Measurements from ENCODE around the gene HGFAC. TPM values are rescaled to one million over a fixed set of nuclear protein-coding genes. Genes with fewer than 3 reads are reported as not detected.

The HGFAC gene
- total and polyA plus RNA-seq, 2 of the 13 experiments (the other 11 are each of a cell fraction or from before 2014, with no cell fraction given), result 8.5 to 63.6 TPM

- TF ChIP-seq HMGXB3 (CRISPR knock-in tag; IDR thresholded peaks at IDR 0.05; ENCODE audit: borderline replicate concordance), result no peak
- TF ChIP-seq E2F2 (CRISPR knock-in tag; IDR thresholded peaks at IDR 0.05; ENCODE audit: borderline replicate concordance), result no peak
- TF ChIP-seq SOX6 (IDR thresholded peaks at IDR 0.05), result no peak
- peak; percentile 65 for TF ChIP-seq SOX6 (CRISPR knock-in tag; IDR thresholded peaks at IDR 0.05)
- no peak for TF ChIP-seq ZNF496 (CRISPR knock-in tag; IDR thresholded peaks at IDR 0.05; ENCODE audit: insufficient replicate concordance)
- TF ChIP-seq ZNF121 (CRISPR knock-in tag; IDR thresholded peaks at IDR 0.05), result peak; percentile 49; the same call in 1 of the 2 replicates
- 0 out of 2 replicates have a peak, but pooled peaks have one; percentile 36 for TF ChIP-seq HES4 (CRISPR knock-in tag; IDR thresholded peaks at IDR 0.05; ENCODE audit: borderline replicate concordance)
- TF ChIP-seq ZSCAN20 (CRISPR knock-in tag; IDR thresholded peaks at IDR 0.05; ENCODE audit: borderline replicate concordance), result no peak
- TF ChIP-seq ZNF326 (CRISPR knock-in tag; IDR thresholded peaks at IDR 0.05; ENCODE audit: borderline replicate concordance), result no peak
- TF ChIP-seq KLF6 (CRISPR knock-in tag; IDR thresholded peaks at IDR 0.05), result 0 out of 2 replicates have a peak, but pooled peaks have one; percentile 33
- TF ChIP-seq FOXK2 (IDR thresholded peaks at IDR 0.05), result no peak
- TF ChIP-seq ZNF737 (CRISPR knock-in tag; IDR thresholded peaks at IDR 0.05; ENCODE audit: borderline replicate concordance), result no peak
- TF ChIP-seq PHF5A (CRISPR knock-in tag; IDR thresholded peaks at IDR 0.05; ENCODE audit: low read depth, unreplicated experiment), result no peak
- peak; percentile 36; the same call in 1 of the 2 replicates for TF ChIP-seq SAP130 (CRISPR knock-in tag; IDR thresholded peaks at IDR 0.05; ENCODE audit: low read depth)
- no peak for TF ChIP-seq ZNF280B (CRISPR knock-in tag; IDR thresholded peaks at IDR 0.05; ENCODE audit: borderline replicate concordance)
- TF ChIP-seq SNAI1 (CRISPR knock-in tag; IDR thresholded peaks at IDR 0.05; ENCODE audit: borderline replicate concordance), result 0 out of 2 replicates have a peak, but pooled peaks have one; percentile 75
- TF ChIP-seq ZNF33B (CRISPR knock-in tag; IDR thresholded peaks at IDR 0.05), result 0 out of 2 replicates have a peak, but pooled peaks have one; percentile 34
- peak; percentile 50; the same call in 1 of the 2 replicates for TF ChIP-seq MAZ (IDR thresholded peaks at IDR 0.05; ENCODE audit: borderline replicate concordance, low read depth, low read length)
- TF ChIP-seq MAZ (CRISPR knock-in tag; IDR thresholded peaks at IDR 0.05; ENCODE audit: low read depth), result peak; percentile 60
- TF ChIP-seq TRIM22 (IDR thresholded peaks at IDR 0.05), result no peak
Measured at GRCh38 chr4:3441501-3442459, at the start of gene HGFAC (continued).

Data from HepG2 (cell line).